Loucy (cell line): ENCODE measurements around the gene TTC23.
"Not testable (repeated sequence)": the region's sequence is repeated elsewhere in the genome, so short reads cannot be mapped to it uniquely, and the experiment has no call there.

Source experiments
- CTCF ChIP-seq: fragments of 200-600 bp; sonication (generic); conservative IDR thresholded peaks from 2 replicates; pipeline ENCODE4 v1.5.1; 2014; ENCODE audit warnings: mild to moderate bottlenecking, antibody characterized with exemption, low read length
- EZH2phosphoT487 ChIP-seq: fragments of 200-600 bp; IDR thresholded peaks from 2 replicates; pipeline ENCODE4 v1.6.1; 2018; ENCODE audit warnings: antibody characterized with exemption, mild to moderate bottlenecking, moderate library complexity, borderline replicate concordance

- not testable (repeated sequence) for TF ChIP-seq CTCF, EZH2phosphoT487
Measured at GRCh38 chr15:99234160-99234559, 15.2 kb downstream of the TTC23 start.
